IPS-20b (cell line): ENCODE results near the gene CXCL14.

Experiments used
- H3K27ac ChIP-seq: one replicate; pipeline ENCODE4 v1.5.1; 2013; ENCODE audit warnings: low read length
- H3K27me3 ChIP-seq: 2 replicates; pipeline ENCODE4 v1.6.1; 2013; ENCODE audit warnings: mild to moderate bottlenecking, low read length, inconsistent platforms; ENCODE audit not compliant: insufficient read depth
- H3K36me3 ChIP-seq: 2 replicates; pipeline ENCODE4 v1.6.1; 2013; ENCODE audit warnings: low read depth, mild to moderate bottlenecking, inconsistent platforms, low read length, moderate library complexity; ENCODE audit not compliant: insufficient read depth
- H3K4me1 ChIP-seq: 2 replicates; pipeline ENCODE4 v1.6.1; 2013; ENCODE audit warnings: mild to moderate bottlenecking, control low read depth, inconsistent platforms, low read length, moderate library complexity; ENCODE audit not compliant: insufficient read depth
- H3K4me3 ChIP-seq: 2 replicates; pipeline ENCODE4 v1.5.1; 2013; ENCODE audit warnings: mild to moderate bottlenecking, low read length, inconsistent platforms
- H3K9ac ChIP-seq: 2 replicates; pipeline ENCODE4 v1.6.1; 2013; ENCODE audit warnings: low read depth, mild to moderate bottlenecking, inconsistent platforms, low read length, moderate library complexity
- H3K9me3 ChIP-seq: 2 replicates; pipeline ENCODE4 v1.6.1; 2013; ENCODE audit warnings: mild to moderate bottlenecking, low read depth, low read length, inconsistent platforms; ENCODE audit not compliant: insufficient read depth

CXCL14 gene

DNA sequence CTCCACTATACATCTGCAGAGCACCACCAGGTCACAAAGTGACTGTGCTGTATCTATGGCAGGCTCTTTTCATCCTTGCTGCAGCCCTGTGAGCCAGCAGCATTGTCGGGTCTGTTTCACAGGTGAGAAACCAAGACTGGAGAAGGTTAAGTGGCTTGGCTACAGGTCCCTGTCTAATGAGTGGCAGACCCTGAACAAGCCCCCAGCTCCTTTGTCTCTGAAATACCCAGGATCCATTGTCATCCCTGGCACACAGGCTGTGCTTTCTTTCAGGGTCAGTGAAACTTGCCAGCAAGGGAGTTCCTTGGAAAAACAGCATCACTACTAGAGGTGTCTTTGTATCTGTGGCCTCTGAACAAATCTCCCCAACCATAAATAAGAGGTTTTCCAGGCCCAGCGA lies 27.6 kb upstream of the CXCL14 start:
- Histone ChIP-seq H3K9me3 (no peaks in the 10 kb centered on the region), H3K27ac (no peak overlapping the region), H3K4me1 (no peaks in the 10 kb centered on the region), H3K9ac (no peak overlapping the region), H3K4me3 (no peak overlapping the region), H3K36me3 (no peaks in the 10 kb centered on the region), H3K27me3 (peaks cover under 1% of the 10 kb centered on the region; the same call in 1 of the 2 replicates)

DNA sequence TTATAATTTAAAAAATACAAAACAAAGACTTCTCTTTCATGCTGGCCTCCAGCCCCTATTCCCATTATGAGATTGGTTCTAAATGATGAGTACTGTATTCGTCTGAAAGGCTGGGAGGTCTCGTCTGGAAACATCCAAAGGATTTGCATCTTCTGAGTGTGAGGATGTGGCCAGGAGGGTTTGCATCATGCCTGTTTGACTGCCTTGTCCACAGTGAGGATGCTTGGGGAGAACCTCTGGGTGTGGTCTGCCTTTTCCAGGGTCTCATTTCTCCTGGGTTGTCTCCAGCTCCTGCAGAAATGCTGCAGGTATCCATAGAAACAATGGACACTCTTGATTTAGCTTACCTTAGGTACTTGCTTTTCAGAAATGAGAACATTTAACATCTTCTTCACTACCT lies 26.4 kb upstream of the CXCL14 start:
- no peaks in the 10 kb centered on the region for H3K4me1 ChIP-seq
- no peak overlapping the region for H3K9ac ChIP-seq
- H3K4me3 ChIP-seq, result no peak overlapping the region
- H3K9me3 ChIP-seq, result no peaks in the 10 kb centered on the region
- peaks cover 6% of the 10 kb centered on the region; the same call in 1 of the 2 replicates for H3K27me3 ChIP-seq
- H3K27ac ChIP-seq, result no peak overlapping the region
- H3K36me3 ChIP-seq, result no peaks in the 10 kb centered on the region

DNA sequence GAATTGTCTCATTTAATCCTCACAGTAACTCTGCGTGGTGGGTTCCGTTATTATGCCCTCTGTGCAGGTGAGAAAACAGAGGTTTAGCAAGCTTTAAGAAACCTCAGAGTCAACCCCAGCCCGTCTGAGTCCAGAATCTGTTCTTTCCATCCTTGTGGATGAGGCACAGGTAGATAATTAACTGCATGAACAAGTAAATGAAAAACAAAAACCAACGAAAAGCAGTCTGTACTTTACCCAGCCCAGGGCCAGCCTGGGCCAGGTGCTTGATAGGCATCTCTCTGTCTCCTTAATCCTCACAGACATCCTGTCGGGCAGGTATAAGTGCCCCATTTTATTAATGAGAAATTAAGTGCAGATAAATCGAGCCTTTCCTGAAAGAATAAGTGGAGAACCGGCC lies 25.3 kb upstream of the CXCL14 start:
- H3K27ac ChIP-seq, result no peak overlapping the region
- H3K27me3 ChIP-seq, result peaks cover 6% of the 10 kb centered on the region; the same call in 1 of the 2 replicates
- H3K9ac ChIP-seq, result no peak overlapping the region
- no peaks in the 10 kb centered on the region for H3K4me1 ChIP-seq
- no peaks in the 10 kb centered on the region for H3K9me3 ChIP-seq
- H3K36me3 ChIP-seq, result no peaks in the 10 kb centered on the region
- no peak overlapping the region for H3K4me3 ChIP-seq

DNA sequence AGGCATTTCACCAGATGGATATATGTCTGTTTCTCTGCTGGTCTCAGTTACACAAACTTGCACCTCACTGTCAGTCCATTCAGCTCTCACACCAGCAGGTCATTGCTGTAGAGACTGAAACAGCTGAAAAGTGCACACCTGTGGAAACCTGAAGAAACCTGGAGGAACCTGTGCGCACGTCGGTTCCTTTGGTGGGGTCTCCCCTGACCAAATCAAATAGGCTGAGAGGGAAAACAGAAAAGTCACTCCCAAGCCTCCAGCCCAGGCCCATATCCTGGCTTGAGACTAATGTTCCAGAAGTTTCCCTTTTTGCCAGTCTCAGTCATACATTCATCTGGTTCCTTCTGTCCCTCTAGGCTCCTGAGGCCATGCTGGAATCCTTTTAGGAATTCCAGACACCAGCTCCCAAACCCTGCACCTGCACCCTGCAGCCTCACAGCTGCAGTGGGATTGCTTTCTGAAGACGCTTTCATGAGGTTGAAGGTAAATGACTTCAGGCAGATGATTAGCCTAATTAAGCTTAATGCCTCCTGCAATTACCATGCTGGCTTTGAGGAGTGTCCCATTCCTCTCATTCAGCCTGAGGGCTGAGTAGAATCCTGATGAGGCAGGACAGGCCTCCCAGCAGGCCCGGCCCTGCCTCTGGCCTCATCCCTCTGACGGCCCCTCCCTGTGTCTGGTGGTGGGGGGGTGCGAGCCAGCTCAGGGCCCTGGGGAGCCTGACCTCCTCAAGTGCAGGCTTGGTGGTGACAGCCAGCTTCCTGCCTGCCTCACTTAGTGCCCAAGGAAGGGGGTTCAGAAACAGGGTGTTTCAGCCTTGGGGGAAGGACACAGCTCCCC lies 24.3 kb upstream of the CXCL14 start:
- Histone ChIP-seq H3K27ac (no peak overlapping the region), H3K36me3 (no peaks in the 10 kb centered on the region), H3K9me3 (no peaks in the 10 kb centered on the region; the same call in 1 of the 2 replicates), H3K4me1 (no peaks in the 10 kb centered on the region), H3K27me3 (peaks cover 6% of the 10 kb centered on the region; the same call in 1 of the 2 replicates), H3K9ac (no peak overlapping the region), H3K4me3 (no peak overlapping the region)

DNA sequence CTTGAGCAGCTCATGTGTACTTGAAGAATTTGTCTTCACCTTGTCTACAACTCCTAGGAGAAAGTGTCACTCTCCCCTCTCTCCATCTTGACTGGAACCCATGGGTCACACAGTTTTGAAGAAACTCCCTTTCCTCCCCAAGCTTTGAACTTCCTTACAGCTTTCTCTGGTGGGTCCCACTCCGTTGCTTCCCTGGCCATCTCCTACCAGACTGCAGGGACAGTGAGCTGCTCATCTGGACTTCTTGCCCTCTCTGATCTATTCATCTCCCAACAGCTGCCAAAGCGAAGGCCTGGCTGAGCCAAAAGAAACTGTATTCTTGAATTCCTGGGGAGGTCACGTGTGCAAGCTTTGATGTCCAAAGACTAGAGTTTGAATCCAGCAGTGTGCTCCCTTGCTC lies 22.7 kb upstream of the CXCL14 start:
- Histone ChIP-seq H3K9ac (no peak overlapping the region), H3K36me3 (no peaks in the 10 kb centered on the region), H3K4me1 (no peaks in the 10 kb centered on the region), H3K27ac (no peak overlapping the region), H3K4me3 (no peak overlapping the region), H3K9me3 (no peaks in the 10 kb centered on the region; the same call in 1 of the 2 replicates), H3K27me3 (0 out of 2 replicates have a peak, but pooled peaks cover 6% of the 10 kb centered on the region)

DNA sequence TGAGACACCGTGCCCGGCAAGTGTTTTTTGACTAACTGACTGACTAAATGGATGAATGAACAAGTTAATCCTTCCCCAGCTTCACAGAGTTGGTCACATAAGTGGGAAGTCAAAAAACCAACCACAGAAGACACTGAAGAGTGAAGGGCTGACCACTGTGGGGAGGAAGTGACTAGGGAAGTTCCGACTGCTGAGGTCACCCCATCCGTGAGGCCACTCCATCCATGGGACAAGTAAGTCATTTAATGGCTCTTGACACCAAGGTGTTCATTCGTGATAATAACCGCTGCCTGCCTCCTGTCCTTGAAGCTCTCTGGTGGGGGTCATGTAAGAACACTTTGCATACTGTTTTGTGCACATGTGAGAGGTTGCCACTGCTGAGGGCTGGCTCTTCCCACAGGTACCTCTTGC lies 22.2 kb upstream of the CXCL14 start:
- Histone ChIP-seq H3K27ac (no peak overlapping the region), H3K36me3 (no peaks in the 10 kb centered on the region), H3K9me3 (no peaks in the 10 kb centered on the region; the same call in 1 of the 2 replicates), H3K4me1 (no peaks in the 10 kb centered on the region), H3K9ac (no peak overlapping the region), H3K4me3 (no peak overlapping the region), H3K27me3 (0 out of 2 replicates have a peak, but pooled peaks cover 6% of the 10 kb centered on the region)

DNA sequence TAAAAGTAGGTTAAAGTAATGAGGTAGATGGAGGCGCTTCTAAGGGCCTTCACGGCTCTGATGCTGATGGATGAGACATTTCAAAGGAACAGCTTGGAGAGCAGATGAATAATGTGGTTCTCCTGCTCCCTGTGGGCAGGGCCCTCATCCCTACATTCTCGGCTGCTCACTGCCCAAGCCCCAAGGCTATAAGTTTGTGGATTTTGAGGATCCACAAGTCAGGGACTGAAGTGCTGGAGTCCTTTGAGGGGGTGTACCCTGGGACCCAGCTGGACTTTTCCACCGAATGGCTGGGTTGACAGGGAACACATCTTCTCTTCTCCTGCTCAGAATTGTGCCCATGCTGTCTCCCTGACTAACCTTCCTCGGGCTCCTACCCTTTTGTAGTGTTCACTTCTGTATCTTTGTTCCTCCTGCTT lies 21.4 kb upstream of the CXCL14 start:
- Histone ChIP-seq H3K36me3 (no peaks in the 10 kb centered on the region), H3K9ac (no peak overlapping the region), H3K4me1 (no peaks in the 10 kb centered on the region), H3K27me3 (0 out of 2 replicates have a peak, but pooled peaks cover 6% of the 10 kb centered on the region), H3K4me3 (no peak overlapping the region), H3K9me3 (no peaks in the 10 kb centered on the region; the same call in 1 of the 2 replicates), H3K27ac (no peak overlapping the region)

DNA sequence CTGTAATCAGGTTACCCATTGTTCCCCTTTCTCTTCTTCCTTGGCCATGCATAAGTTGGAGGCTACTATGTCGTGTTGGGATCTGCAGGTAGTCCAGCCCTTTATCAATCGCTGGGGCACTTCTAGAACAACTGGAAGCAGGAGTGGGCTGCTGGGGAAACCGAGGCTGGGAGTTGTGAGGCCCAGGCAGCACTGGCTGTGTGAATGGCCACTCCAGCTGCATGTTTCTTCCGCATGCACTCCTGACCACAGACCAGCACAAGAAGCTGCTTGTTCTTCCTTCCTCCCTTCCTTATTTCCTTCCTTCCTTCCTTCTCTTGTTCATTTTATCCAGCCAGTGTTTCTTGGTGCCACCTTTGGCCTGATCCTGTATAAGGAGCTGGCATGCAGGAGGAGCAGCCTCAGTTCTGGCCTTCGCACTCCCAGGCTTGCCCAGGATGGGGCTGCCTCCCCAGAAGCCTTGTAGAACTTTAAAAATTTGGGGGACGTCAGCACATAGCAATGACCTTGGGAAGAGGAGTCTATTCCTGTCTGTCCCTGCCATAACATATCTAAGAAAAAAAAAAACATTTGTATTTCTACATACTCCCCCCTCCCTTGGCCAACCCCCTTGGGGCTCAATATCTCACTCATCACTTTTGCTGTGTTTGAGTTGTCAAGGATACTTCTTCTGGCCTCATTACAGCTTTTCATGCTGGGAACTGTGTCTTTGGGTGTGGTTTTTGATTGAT lies 20.8 kb upstream of the CXCL14 start:
- H3K9ac ChIP-seq, result no peak overlapping the region
- H3K27me3 ChIP-seq, result 0 out of 2 replicates have a peak, but pooled peaks cover 6% of the 10 kb centered on the region

DNA sequence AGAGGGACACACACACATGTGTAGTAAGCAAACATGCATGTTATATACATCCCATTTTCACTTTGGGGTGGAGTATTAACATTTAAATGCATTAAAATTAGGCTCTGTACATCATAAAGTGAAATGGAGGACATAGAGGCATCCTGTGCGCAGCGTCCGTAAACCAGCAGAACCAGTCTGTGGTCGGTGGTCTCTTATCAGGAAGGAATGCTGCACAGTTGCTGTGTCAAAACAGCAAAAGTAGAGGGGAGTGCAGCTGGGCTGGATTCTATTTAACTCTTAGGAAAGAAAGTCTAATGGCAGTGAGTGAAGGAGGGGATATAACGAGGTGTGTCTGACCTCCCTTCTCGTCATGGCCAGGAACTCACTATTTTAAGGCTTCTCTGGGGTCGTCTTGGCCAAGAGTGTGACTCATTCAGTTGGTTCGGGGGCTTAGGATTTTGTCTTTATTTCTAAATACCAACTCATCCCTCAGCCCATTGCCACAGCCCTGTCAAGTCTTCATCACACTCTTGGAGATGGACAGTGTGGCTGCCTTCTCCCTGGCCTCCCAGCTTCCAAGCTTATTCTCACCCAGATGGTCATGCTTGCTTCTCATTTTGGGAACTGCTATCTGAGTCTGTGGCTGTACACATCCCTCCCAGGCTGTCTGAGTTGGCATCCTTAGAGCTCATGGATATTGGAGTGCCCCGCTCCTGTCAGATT lies 20.1 kb upstream of the CXCL14 start:
- Histone ChIP-seq H3K27me3 (0 out of 2 replicates have a peak, but pooled peaks cover 6% of the 10 kb centered on the region), H3K27ac (no peak overlapping the region), H3K4me1 (no peaks in the 10 kb centered on the region), H3K9ac (no peak overlapping the region), H3K4me3 (no peak overlapping the region), H3K36me3 (no peaks in the 10 kb centered on the region), H3K9me3 (no peaks in the 10 kb centered on the region; the same call in 1 of the 2 replicates)

More for the DNA sequence above, 20.8 kb upstream of the CXCL14 start:
- Histone ChIP-seq H3K4me1 (no peaks in the 10 kb centered on the region), H3K4me3 (no peak overlapping the region), H3K27ac (no peak overlapping the region), H3K36me3 (no peaks in the 10 kb centered on the region), H3K9me3 (no peaks in the 10 kb centered on the region; the same call in 1 of the 2 replicates)

DNA sequence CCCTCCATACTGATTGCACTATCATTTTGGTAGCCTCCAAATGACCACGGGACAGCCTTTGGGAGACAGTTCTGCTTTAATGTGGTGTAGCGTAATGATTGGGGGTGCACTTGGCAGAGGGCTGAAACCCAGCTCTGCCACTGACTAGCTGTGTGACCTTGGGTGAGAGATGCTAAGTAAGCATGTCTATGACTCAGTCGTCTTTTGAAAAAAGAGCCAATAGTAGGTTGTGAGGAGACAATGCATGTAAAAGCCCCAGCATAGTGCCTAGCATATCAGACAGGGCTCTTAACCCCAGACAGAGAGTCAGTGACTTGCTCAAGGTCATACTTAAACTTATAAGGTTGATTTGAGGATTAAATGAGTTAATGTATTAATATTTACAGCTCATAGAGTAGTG lies 18.0 kb upstream of the CXCL14 start:
- Histone ChIP-seq H3K9ac (no peak overlapping the region), H3K4me3 (no peak overlapping the region), H3K9me3 (no peaks in the 10 kb centered on the region; the same call in 1 of the 2 replicates), H3K27ac (no peak overlapping the region), H3K4me1 (no peaks in the 10 kb centered on the region), H3K27me3 (peaks cover 6% of the 10 kb centered on the region; the same call in 1 of the 2 replicates), H3K36me3 (no peaks in the 10 kb centered on the region)

DNA sequence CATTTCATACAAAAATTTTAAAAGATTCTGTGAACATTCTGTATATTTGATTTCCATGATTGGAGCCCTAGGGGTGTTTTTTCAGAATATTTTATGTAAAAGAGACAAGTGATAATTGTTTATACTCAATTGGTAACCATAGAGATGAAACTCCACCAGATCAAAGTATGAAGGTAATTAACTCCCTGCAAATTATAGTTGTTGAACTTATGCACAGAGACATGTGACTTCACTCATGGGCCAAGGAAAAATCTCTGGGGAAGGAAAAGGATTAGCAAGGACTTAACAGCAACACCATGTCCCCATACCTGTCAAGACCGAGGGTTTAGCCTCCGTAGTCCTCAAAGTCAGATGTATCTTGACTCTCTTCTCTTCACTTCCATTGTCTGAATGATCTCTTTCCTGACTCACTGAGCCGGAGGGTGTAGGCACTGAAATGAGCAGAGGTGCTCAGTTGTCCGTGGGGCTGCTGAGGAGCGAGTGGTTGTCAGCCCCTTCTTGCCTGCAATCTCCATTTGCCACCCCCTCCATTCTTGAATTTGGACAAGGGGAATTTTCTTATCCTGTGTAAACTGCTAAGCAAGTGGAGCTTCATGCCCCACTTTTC lies 17.5 kb upstream of the CXCL14 start:
- H3K4me1 ChIP-seq, result no peaks in the 10 kb centered on the region
- H3K9ac ChIP-seq, result no peak overlapping the region
- no peak overlapping the region for H3K4me3 ChIP-seq
- H3K27me3 ChIP-seq, result peaks cover 4% of the 10 kb centered on the region; the same call in 1 of the 2 replicates
- H3K9me3 ChIP-seq, result no peaks in the 10 kb centered on the region; the same call in 1 of the 2 replicates
- no peak overlapping the region for H3K27ac ChIP-seq
- no peaks in the 10 kb centered on the region for H3K36me3 ChIP-seq
